Endothelial cell of umbilical vein (primary cell): Measurements from ENCODE around the gene HRH3. TPM values are rescaled to one million over a fixed set of nuclear protein-coding genes. Genes with fewer than 3 reads are reported as not detected.

Experiments
- BruUV-seq: library from RNA; stranded (reverse); fragments of 400-500 nt; replicated peaks from 2 replicates; lab custom pipeline; 2021; lab: Mats Ljungman, UMichigan
- CTCF ChIA-PET: fragments of 300-600, 350-600 bp; sonication (Branson Sonifier 250); formaldehyde crosslinking; loops from one replicate; lab custom pipeline; 2021; ENCODE audit warnings: antibody characterized with exemption, inconsistent platforms; lab: Charles Lee
- POLR2A ChIA-PET: fragments of 300-600, 350-600 bp; sonication (Branson Sonifier 250); formaldehyde crosslinking; loops from one replicate; lab custom pipeline; 2021; ENCODE audit warnings: antibody characterized with exemption, inconsistent platforms; lab: Charles Lee
- DNase-seq: peaks from one replicate; pipeline ENCODE4 v3.0.0-alpha.2; 2011; ENCODE audit warnings: low read depth, low spot score
- FAIRE-seq: peaks from 2 replicates; lab custom pipeline; 2011; peaks lifted over from hg19 to GRCh38; lab: Jason Lieb, UNC
- H2AFZ ChIP-seq: 2 replicates; pipeline ENCODE4 v1.6.0; 2012; ENCODE audit warnings: low read depth, low read length, control low read depth, inconsistent platforms
- H3K27ac ChIP-seq: 2 replicates; pipeline ENCODE4 v1.5.1; 2011; ENCODE audit warnings: low read depth, mild to moderate bottlenecking, control low read depth, low read length, moderate library complexity; ENCODE audit not compliant: insufficient read depth
- H3K27me3 ChIP-seq, 2 experiments: 2 replicates each; pipeline versions ENCODE4 v1.6.0 to v1.6.1; 2011; ENCODE audit warnings: low read length in 2 of 2, mixed read lengths in 1 of 2; ENCODE audit not compliant: control insufficient read depth in 2 of 2, insufficient read depth in 2 of 2
- H3K36me3 ChIP-seq, 2 experiments: 2 replicates in 1 of 2; 3 replicates in 1 of 2; pipeline ENCODE4 v1.5.1; 2011; ENCODE audit warnings: low read length in 2 of 2, mild to moderate bottlenecking in 1 of 2, moderate library complexity in 1 of 2; ENCODE audit not compliant: control insufficient read depth in 2 of 2, insufficient read depth in 2 of 2; ENCODE audit errors: extremely low read depth in 1 of 2
- H3K4me1 ChIP-seq: 3 replicates; pipeline ENCODE4 v1.5.1; 2011; ENCODE audit warnings: mild to moderate bottlenecking, low read length; ENCODE audit not compliant: control insufficient read depth, insufficient read depth; ENCODE audit errors: extremely low read depth
- H3K4me2 ChIP-seq: 2 replicates; pipeline ENCODE4 v1.6.1; 2011; ENCODE audit warnings: low read length, control low read depth, mixed read lengths; ENCODE audit not compliant: insufficient read depth
- H3K4me3 ChIP-seq, 3 experiments: fragments of 200-600 bp in 1 of 3; sonication (generic), shearing (Covaris generic) in 1 of 3; replicated peaks in 1 of 3; 2 replicates each; pipeline ENCODE4 v1.5.1; 2011 to 2016; ENCODE audit warnings: control low read depth in 3 of 3, low read length in 3 of 3, mild to moderate bottlenecking in 2 of 3, inconsistent platforms in 1 of 3, low read depth in 1 of 3, moderate library complexity in 1 of 3; ENCODE audit not compliant: insufficient read depth in 1 of 3
- H3K79me2 ChIP-seq: 2 replicates; pipeline ENCODE4 v1.6.0; 2012; ENCODE audit warnings: low read length, inconsistent platforms; ENCODE audit not compliant: control insufficient read depth, insufficient read depth
- H3K9ac ChIP-seq: replicated peaks from 2 replicates; pipeline ENCODE3; 2011; ENCODE audit warnings: low read length, control low read depth; ENCODE audit not compliant: insufficient read depth; ENCODE audit errors: extremely low read depth
- H3K9me1 ChIP-seq: replicated peaks from 3 replicates; pipeline ENCODE4 v1.6.0; 2011; ENCODE audit warnings: mild to moderate bottlenecking, low read length; ENCODE audit not compliant: control insufficient read depth, insufficient read depth; ENCODE audit errors: extremely low read depth
- H3K9me3 ChIP-seq: replicated peaks from 2 replicates; pipeline ENCODE4 v1.5.1; 2012; ENCODE audit warnings: low read length, inconsistent platforms; ENCODE audit not compliant: control insufficient read depth, insufficient read depth
- H4K20me1 ChIP-seq: replicated peaks from 2 replicates; pipeline ENCODE3; 2011; ENCODE audit warnings: mild to moderate bottlenecking, low read length; ENCODE audit not compliant: control insufficient read depth, insufficient read depth; ENCODE audit errors: extremely low read depth
- CTCF ChIP-seq, 2 donors: IDR thresholded peaks; 1 replicate in 1 of 2; 2 replicates in 1 of 2; pipeline ENCODE4 v1.5.1; 2011; ENCODE audit warnings: low read length in 2 of 2, mild to moderate bottlenecking in 2 of 2, moderate library complexity in 2 of 2, control low read depth in 1 of 2, inconsistent platforms in 1 of 2, low read depth in 1 of 2; ENCODE audit not compliant: insufficient read depth in 1 of 2; ENCODE audit errors: extremely low read depth in 1 of 2
- EZH2 ChIP-seq: IDR thresholded peaks from 2 replicates; pipeline ENCODE4 v1.6.1; 2012; ENCODE audit warnings: borderline replicate concordance, low read depth, mild to moderate bottlenecking, moderate library complexity, low read length, inconsistent platforms; ENCODE audit not compliant: severe bottlenecking
- GATA2 ChIP-seq: IDR thresholded peaks from 2 replicates; pipeline ENCODE4 v1.7.0; 2011; ENCODE audit warnings: low read depth, mild to moderate bottlenecking, moderate library complexity, mixed read lengths, low read length; ENCODE audit not compliant: insufficient read length, insufficient read depth
- POLR2AphosphoS5 ChIP-seq: IDR thresholded peaks from 2 replicates; pipeline ENCODE4 v1.6.1; 2012; ENCODE audit warnings: low read depth, mild to moderate bottlenecking, control low read depth, low read length, moderate library complexity; ENCODE audit not compliant: insufficient read depth
- dilution Hi-C: fragments of 300-500 bp; cut with MboI; formaldehyde crosslinking; loops from one replicate; pipeline ENCODE4 v1.15.0; 2019; ENCODE audit warnings: low sequenced_read_pairs; ENCODE audit not compliant: extremely low pct_ligation_motif_present
- intact Hi-C: fragments of 100-400 bp; cut with micrococcal nuclease; formaldehyde crosslinking; loops from one replicate; pipeline ENCODE4 v1.10.0; 2022
- polyA plus RNA-seq, 4 experiments: library from polyadenylated mRNA; depleted of rRNA in 3 of 4; stranded (reverse) in 3 of 4; unstranded in 1 of 4; fragments of >200 nt; gene quantifications; 2 replicates each; pipeline versions ENCODE4 v1.2.1 to v1.2.3, GENCODE V29; 2011 to 2012; ENCODE audit warnings: missing spikeins in 1 of 4
- total RNA-seq: library from RNA; stranded (reverse); gene quantifications from 2 replicates; pipeline ENCODE4 v1.2.3, GENCODE V29; 2021
- TF ChIP-seq, protein P1 (sequence below): IDR thresholded peaks from 2 replicates; pipeline ENCODE4 v1.6.1; 2011; ENCODE audit not compliant: insufficient read depth, insufficient read length

The HRH3 gene
- total and polyA plus RNA-seq, 2 donors (not counting 3 experiments of a cell fraction or from before 2014, with no cell fraction given): not detected

DNA sequence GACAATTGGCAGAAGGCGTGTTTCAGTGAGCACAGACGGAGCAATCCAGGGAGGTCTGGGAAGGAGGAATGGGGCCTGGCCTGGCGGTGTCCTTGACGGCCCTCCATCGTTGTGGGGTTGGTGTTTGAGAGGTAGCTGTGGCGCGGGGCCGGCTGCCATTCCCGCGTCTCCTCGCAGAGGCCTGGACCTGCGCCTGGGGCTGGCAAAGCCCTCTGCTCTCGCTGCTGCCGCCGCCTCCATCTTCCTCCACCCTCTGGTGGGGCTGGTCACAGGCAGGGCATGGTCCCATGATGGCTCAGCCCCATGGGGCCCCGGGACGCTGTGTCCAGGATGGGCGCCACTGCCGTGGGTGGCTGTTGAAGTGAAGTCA is 25.8 kb upstream of the HRH3 start:
- Histone ChIP-seq H3K79me2 (no peaks in the 10 kb centered on the region), H3K4me2 (no peak overlapping the region)

More for the DNA sequence above, 25.8 kb upstream of the HRH3 start:
- Histone ChIP-seq H2AFZ (no peak overlapping the region), H3K9me3 (no peaks in the 10 kb centered on the region), H3K4me3 (no peak overlapping the region), H3K27ac (no peak overlapping the region), H3K9ac (no peak overlapping the region), H3K9me1 (no peaks in the 10 kb centered on the region), H3K36me3 (peaks cover 0 to 6% of the 10 kb centered on the region in 2 experiments), H3K4me1 (no peaks in the 10 kb centered on the region), H4K20me1 (no peaks in the 10 kb centered on the region), H3K27me3 (no peaks in the 10 kb centered on the region)
- ChIA-PET POLR2A (no interaction called here), CTCF (no interaction called here)
- TF ChIP-seq CTCF (IDR thresholded peaks at IDR 0.05; ENCODE audit: extremely low read depth in 1 of 2, insufficient read depth in 1 of 2, low read depth in 1 of 2, low read length in 2 of 2) (no peak), EZH2 (no peak), GATA2 (no peak), POLR2AphosphoS5 (no peak)
- TF ChIP-seq, protein P1, sequence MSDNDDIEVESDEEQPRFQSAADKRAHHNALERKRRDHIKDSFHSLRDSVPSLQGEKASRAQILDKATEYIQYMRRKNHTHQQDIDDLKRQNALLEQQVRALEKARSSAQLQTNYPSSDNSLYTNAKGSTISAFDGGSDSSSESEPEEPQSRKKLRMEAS: no peak
- no peak for DNase-seq
- intact Hi-C loops: no loop called here
- dilution Hi-C loops: no loop called here
- no peak for FAIRE-seq
- BruUV-seq: no TSS peak
